Measurements from ENCODE around the gene ARHGEF1.
"Not testable (repeated sequence)": the region's sequence is repeated elsewhere in the genome, so short reads cannot be mapped to it uniquely, and the experiment has no call there.

Gene ARHGEF1

DNA sequence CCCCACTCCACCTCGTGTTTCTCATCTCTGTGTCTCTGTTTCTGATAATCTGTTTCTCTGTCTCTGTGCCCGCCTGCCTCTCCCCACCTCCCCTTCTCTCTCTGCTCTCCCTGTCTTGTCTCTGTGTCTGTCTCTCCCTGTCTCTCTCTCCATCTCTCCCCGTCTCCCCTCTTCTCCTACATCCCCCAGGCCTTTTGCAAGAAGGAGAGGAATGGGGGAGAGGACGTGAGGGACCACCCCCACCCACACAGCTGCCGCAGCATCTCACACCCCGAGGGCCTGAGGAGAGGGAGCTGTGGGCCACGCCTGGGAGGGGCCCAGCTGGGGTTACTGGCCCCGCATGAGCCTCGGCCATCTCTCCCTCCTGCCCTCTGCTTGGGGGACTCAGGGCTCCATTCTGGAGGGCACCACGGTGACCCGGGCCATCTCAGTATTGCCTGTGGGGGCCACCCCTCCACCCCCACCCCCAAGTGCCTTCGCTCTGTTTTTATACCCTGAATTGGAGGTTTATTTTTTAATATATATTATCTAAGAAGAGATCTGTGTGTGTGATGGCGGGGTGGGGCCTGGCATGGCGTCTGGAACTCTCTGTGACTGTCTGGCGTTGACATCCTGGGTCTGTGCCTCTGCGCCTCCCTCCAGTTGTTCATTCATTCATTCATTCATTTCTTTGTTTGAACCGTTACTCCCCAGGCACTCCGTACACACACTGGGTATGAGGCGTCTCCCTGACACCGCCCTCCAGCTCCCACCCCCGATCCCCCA lies 24.1 kb downstream of the ARHGEF1 start:
- DNase-seq, result no peak

DNA sequence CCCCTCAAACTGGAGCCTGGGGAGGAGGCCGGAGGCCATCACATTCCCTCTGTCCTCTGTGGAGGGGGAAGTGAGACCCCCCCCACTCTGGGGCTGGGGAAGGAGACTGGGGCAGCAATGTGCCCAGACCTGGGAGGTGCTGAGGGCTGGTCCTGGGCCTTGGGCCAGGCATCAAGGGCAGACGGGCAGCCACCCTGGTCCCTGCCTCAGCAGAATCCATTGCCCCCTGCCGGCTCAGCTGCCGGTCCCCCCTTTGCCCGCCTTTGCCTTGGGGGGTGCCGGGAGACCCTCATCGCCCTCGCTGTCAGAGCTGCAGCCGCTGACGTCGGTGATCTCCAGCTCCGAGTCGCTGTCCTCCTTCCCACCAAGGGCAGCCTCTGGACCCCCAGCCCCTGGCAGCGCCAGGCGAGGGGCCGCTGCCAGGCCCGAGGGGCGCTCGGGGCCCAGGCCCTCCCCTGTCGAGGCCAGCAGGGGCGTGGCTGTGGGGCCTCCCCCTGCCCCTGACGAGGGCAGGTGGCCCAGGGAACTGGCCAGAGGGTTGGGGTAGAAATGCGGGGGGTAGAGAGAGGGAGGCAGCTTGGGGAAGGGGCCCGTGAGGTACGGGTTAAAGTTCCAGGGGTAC lies 25.1 kb downstream of the ARHGEF1 start:
- DNase-seq, result no peak

DNA sequence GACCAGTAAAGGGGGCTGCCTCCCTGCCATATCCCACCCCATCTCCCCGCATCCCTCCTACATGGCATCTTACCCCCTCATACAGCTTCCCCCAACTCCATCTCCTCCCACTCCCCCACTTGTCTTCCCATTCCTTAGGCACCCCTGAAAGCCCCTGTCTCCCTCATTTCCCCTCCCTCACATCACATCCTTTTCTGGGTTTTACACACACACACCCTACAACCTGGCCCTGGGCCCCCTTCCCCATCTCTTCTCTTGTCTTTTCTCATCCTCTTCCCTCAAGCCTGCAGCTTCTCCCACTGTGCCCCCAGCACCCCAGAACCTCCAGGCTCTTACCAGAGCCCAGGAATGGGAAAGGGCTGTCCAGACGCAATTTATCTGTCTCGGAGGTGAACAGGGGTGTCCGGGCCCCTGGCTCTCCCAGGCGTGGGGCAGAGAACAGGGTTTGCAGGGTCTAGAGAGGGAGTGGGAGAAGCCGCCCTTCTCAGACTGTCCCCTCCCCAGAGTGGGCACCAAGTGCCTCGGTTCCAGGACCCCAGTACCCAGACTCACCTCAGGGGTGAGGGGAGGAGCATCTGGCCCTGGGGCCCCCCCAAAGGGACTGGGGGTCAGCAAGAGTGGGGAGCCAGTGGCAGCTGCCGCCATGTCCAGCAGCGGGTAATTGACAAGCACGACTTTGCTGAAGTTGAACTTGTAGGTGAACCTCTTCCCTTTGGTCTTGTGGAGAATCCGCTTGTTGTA lies 25.9 kb downstream of the ARHGEF1 start:
- DNase-seq, result no peak

DNA sequence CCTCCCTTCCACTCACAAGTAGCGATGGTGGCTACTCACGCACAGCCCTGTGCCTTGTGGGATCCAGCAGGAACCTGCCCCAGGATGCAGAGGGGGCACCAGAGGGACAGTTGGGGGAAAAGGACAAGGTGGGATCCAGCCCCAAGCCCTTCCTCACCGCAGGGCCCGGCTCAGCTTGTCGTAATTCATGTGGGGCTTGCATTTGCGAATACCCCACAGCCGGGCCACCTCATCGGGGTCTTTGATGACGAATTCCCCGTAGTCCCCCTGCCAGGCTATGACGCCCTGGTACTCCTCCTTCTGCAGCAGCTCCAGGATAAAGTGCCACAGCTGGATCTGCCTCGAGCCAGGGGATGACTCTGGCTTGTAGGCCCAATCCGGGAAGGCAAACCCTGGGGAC lies 26.7 kb downstream of the ARHGEF1 start:
- DNase-seq, result no peak

DNA sequence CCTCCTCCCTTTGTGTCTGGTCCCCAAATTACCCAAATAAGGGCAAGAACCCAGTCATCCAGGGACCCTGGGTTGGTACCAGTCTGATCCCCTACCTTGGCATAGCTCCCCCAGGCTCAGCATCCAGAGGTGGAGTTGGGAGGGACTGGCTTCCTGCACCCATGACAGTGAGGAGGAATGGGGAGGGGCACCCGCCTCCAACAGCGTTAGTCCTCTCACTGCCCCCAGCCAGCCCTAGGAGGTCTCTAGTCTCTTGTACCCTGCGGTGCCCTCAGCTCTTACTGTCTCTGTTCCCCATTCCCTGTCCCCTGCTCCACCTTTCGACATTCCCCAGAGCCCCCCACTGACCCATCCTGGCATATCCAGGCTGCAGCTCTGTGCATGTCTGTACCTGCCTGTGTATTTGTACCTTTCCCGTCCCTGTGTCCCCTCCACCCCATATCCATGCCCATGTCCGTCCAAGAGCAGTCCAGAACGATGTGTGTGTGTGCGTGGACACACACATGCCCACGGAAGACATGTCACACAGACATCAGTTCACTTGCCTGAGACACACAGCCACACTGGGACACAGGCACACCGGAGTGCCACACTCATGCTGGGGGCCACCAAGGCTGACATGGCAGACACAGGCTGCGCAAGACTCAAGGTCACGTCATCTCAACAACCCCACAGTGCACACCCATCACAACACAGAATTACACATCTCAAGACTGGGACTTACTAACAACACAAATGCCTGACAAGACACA lies 27.4 kb downstream of the ARHGEF1 start:
- DNase-seq, result no peak

DNA sequence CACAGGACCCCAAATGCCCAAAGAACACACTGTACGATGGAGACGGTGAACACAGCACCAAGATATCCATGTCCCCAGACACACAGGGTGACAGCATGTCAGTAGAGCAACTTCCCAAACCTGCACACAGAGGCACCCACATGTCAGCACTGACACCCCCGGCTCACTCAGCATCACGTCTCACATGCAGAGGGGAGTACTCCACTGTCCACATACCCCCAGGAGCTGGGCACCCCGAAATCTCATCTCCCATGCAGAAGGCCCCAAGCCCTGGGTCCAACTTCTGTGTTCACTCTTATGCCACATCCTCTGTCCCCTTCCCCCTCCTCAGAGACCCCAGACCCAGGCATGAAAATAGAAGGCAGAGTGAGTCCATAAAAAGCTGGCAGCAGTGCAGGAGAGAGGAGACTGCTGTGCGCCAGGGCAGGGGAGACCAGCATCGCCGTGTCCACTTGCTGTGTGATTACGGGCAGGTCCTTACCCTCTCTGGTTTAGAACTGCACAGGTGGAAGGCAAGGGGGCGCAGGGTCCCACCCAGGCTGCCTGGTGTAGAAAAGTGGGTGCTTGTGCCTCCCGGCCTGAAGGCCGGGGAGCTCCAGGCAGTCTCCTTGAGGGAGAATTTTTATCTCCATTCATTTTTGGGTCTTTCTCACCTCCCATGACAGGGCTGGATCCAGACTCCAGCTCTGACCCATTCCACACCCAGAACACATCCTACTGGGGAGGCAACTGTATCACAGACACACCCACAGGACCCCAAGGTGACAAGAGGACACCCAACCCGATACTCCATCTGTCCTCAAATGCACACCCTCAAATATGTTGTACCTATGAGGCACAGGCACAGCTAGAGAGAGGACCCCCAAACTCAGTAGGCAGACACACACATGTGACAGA lies 28.3 kb downstream of the ARHGEF1 start:
- DNase-seq, result no peak

DNA sequence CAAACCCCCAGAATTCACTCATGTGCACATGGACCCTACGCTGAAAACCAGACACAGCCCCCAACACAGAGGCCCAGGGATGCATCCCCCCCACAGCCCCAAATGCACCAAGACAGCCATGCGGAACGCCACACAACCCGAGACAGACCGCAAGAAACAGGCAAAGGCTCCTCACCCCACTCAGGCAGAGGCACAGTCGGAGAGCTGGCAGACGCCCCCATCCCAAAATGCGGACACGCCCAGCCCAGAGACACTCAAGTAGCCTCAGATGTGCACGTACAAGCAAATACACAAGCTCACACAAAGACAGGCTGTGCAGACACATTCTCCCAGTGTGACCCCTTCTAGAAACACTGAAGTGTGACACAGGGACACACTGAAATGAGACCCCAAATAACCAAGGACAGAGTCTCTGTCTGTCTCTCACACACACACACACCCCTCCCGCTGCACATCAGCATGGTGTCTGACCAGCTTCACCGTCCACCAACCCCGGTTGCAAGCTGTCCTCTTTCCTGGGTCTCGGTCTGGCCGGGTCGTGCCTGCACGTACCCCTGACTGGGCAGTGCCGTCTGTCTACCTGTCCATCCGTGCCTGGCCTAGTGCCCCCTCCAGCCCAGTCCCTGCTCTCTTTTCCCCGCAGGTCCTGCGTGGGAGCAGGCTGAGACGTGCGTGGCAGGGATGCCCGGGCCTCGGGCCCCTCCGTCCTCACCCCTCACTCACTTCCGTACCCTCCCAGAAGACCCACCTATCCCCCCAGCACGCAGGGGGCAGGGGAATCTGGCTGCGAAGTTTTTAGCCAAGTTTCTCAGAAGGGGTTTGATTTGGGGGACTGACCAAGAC lies 29.1 kb downstream of the ARHGEF1 start:
- no peak for DNase-seq

DNA sequence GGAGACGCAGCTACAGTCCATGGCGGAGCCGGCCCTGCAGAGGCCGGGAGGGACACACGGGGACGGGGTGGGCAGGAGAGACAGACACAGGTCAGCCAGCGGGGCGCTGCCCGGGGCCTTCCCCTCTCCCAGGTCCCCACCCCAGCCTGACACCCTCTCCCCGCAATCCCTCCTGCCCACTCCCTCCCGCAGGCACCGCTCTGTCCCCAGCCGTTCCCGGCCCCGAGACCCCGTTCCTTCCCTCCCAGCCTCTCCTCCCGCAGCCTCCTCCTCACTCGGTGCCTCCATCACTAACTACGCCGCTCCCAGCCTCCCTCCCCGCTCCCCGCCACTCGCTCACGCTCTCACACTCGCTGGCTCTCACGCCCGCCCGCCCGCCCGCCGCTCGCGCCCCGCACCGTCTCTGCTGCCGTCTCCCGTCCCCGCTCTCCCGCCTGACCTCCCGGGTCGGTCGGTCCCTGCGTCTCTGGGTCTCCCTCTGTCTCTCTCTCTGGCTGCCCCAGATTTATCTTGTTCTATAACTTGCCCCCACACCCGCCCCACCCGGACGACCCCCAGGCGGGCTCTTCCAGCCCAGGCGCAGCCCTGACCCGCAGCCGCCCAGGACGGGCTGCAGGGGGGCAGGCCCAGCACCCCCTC lies 30.0 kb downstream of the ARHGEF1 start:
- no peak for DNase-seq

DNA sequence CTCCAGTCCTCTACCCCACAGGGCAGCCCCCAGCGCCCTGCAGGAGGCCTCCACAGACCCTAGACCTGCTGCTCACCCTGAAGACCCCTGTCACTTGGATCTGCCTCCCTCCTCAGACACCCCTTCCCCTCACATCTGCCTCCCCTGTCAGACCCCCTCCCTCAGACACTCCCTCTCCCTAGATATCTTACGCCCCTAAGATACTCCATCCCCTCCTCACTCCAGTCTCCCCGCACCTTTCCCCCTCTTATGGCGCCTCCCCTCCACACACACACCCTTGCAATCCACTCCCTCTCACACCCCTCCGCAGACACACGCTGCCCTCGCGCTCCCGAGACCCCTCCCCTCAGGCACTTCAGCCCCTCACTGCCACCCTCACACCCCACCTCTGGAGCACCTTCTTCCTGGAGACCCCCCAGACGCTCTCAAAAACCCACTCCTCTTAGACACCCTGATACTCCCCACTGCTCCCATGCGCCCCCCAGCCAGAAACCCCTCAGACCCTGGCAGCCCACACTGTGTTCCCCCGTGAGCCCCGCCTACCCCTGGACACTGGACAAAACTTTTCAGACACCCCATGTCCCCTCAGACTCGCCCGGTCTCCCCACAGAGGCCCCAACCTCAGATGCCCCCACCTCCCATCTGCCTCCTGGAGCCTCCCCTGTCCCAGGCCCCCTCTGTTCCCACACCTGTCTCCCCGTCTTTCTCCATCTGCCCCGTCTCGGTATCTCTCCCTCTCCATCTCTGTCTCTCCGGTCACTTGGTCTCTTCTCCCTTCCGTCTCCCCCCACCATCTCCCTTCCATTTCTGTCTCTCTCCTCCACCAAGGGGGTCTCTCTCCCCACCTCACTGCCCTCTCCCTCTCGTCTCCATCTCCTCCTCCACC lies 30.8 kb downstream of the ARHGEF1 start:
- DNase-seq, result no peak

DNA sequence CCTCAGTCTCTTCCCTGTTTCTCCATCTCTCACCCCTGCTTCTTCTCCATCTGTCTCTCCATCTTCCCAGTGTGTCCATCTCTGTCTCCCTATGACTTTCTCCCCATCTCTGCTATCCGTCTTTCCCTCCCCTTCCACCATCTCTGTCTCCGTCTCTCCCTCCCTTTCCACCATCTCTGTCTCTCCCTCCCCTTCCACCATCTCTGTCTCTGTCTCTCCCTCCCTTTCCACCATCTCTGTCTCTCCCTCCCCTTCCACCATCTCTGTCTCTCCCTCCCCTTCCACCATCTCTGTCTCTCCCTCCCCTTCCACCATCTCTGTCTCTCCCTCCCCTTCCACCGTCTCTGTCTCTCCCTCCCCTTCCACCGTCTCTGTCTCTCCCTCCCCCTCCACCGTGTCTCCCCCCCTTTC lies 31.4 kb downstream of the ARHGEF1 start:
- not testable (repeated sequence) for DNase-seq

DNA sequence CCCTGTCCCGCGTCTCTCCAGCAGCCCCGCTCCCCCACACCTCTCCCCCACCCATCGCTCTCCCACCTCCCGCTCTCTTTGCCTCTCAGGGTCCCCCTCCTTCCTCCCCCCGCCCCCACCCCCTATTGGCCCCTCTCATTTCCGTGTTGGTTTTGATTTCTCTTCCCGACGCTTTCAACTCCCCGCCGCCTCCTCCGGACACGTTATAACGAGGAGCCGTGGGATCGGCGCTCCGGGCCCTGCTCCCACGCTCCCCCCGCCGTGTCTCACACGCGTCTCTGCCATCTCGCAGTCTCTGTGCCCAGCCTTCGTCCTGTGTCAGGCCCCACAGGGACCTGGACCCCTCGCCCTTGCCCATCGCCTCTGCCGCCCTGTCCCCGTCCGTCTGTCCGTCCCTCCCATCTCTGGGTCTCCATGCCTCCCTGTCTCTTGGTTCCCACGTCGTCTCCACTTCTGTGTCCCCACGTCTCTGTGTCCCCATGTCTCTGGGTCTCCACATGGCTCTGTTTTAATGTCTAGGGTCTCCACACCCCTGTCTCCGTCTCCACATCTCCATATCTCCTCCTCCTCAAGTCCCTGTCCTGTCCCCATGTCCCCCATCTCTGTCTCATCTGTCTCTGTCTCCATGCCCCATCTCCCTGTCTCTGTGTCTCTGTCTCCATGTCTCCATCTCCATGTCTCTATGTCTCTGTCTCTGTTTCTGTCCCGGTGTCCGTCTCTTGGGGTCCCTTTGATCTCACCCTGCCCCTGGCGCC lies 32.2 kb downstream of the ARHGEF1 start:
- no peak for DNase-seq

DNA sequence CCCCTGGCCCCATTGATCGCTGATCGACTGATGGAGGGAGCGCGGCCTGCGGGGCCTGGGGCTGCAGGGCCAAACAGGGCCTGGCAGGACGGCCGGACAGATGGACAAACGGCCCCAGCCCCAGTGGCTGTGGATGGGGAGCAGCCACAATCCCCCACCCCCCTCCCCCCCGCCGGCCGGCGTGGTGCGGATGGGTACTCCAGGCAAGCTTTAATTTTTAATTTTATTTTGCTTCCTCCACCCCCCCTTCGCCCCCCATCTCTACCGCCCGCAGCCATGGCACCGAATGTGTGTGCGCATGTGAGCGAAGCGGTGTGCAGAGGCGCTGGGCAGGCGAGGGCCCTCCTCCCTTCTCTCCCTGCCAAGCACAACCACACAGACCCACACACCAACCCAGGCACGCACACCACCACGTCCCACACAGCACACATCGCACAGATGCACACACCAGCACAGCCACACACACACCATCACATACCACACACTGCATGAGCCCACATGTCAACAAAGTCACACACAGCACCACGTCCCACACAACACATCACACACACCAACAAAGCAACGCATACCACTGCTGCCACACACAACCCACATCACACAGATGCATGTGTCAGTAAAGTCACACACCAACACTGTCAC lies 32.9 kb downstream of the ARHGEF1 start:
- no peak for DNase-seq

DNA sequence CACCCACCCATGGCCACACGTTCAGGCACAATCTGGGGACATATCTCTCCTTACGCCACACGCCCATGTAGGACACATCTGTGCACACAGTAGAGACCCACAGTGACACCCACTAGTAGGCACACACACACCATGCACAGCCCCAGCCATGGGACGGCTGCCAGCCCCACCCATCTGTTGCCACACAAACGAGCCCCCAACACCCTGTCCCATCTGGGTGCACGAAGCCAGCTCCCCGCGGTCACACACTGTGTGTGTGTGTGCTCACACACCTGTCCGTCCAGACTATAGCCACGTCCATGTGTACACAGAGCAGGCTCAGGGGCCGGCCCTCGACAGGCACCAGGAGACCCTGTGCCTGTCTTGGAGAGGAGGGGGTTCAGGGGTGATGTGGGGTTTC lies 34.7 kb downstream of the ARHGEF1 start:
- DNase-seq, result no peak

DNA sequence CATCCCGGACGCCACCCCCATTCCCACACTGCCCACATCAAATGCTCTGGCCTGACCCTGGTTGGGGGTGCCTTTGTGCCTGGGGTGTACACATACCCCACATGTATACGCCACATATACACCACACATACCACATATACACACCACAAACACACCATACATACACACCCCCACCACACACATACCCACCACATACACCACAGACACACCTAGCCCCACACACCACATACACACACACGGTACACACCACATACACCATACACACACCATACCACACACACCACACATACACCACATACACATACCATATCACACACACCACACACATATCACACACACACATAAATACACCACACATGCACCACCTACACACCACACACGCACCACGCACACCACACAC lies 35.1 kb downstream of the ARHGEF1 start:
- no peak for DNase-seq

DNA sequence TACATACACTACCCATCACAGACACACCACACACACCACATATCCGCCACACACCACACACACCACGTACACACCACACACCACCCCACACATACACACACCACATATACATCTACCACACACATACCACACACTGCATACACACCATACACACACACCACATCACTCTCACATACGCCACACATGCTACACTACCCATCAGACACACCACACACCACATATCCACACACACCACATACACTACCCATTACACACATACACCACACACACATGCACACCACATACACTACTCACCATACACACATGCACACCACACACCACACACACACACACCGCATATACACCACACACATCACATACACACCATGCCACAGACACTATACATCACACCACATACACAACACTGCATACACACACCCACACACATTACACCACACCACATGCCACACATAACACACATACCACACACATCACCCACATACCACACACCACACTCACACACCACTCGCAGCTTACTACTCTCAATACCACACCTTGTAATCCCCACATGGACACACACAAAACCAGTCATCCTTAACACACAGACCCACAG lies 35.8 kb downstream of the ARHGEF1 start:
- no peak for DNase-seq

DNA sequence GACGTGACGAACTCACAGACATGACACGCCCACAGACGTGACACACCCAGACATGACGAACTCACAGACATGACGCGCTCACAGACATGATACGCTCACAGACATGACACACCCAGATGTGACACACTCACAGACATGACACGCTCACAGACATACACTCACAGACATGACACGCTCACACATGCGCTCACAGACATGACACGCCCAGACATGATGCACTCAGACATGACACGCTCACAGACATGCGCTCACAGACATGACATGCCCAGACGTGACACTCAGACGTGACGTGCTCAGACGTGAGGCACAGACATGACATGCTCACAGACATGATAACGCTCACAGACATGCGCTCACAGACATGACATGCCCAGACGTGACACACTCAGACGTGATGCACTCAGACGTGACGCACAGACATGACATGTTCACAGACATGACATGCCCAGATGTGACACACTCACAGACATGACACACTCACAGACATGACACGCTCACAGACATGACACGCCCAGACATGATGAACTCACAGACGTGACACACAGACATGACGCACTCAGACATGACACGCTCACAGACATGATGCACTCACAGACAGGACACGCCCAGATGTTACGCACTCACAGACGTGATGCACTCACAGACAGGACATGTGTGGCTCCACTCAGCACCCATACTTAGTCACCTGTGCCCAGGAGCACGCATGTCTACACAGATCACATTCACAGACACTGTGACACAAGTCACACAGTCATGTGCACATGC lies 37.1 kb downstream of the ARHGEF1 start:
- DNase-seq, result no peak

DNA sequence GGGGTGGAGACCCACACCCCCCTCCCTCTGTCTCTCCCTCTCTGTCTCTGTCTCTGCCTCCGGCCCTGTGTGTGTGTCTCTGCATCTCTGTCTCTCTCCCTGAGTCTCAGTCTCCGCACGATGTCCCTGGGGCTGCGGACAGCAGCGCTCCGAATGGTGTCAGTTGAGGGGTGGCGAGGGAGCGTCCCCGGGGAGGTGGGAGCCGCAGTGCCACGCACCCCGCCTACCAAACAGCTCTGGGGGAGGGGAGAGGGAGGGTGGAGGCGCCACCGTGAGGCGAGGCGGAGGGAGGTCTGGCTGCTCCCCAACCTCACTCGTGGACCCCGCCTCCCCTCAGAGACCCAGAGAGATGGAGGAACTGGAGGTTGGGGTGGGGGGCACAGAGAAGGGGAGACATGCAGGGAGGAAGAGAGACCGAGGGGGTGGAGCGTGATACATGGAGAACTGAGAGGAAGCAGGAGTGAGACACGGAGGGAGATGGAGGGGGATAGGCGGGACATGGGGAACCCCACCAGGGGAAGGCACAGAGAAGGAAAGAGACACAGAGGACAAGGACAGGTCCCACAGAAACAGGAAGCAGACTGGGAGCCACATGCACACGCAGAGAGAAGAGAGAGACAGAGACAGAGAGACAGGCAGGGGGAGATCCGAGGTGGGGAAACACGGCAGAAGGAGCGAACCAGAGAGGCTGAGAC lies 38.0 kb downstream of the ARHGEF1 start:
- DNase-seq, result no peak
